ENCODE results near the gene ENC1.

Gene ENC1

GRCh38 chr5:74642543-74642863 is 2.0 kb upstream of the ENC1 start:
- H3K36me3 ChIP-seq (ENCODE audit: insufficient read depth, low read length) = no peaks in the 10 kb centered on the region
- no peaks in the 10 kb centered on the region for H3K9me3 ChIP-seq (ENCODE audit: low read length)
- H3F3A ChIP-seq (ENCODE audit: insufficient read depth, low read length) = no peaks in the 10 kb centered on the region
- H3K4me3 ChIP-seq (ENCODE audit: low read depth, low read length, poor library complexity, severe bottlenecking) = no peak overlapping the region
- no peaks in the 10 kb centered on the region for H4K20me1 ChIP-seq (ENCODE audit: insufficient read depth, low read length)
- no peak overlapping the region for H3K4me2 ChIP-seq (ENCODE audit: low read length)
- TF ChIP-seq EZH2 (IDR thresholded peaks at IDR 0.05; ENCODE audit: borderline replicate concordance, low read length) (no peak), CTCF (IDR thresholded peaks at IDR 0.05; ENCODE audit: low read length) (no peak)
- H2AFZ ChIP-seq (ENCODE audit: low read length) = no peak overlapping the region
- no peaks in the 10 kb centered on the region for H3K27me3 ChIP-seq (ENCODE audit: insufficient read depth, low read length)
- no peaks in the 10 kb centered on the region for H3K79me2 ChIP-seq (ENCODE audit: insufficient read depth, low read length)
- H3K4me1 ChIP-seq (ENCODE audit: insufficient read depth, low read length, severe bottlenecking) = no peaks in the 10 kb centered on the region
- no peak overlapping the region for H3K9ac ChIP-seq (ENCODE audit: low read length)
- H3K9me2 ChIP-seq (ENCODE audit: low read depth, low read length) = no peaks in the 10 kb centered on the region
- H3K27ac ChIP-seq (ENCODE audit: low read depth, low read length, poor library complexity, severe bottlenecking) = no peak overlapping the region

- no peaks in the 10 kb centered on the region for H3K9me3 ChIP-seq (ENCODE audit: low read length)
- H3K4me3 ChIP-seq (ENCODE audit: low read depth, low read length, poor library complexity, severe bottlenecking) = no peak overlapping the region
- no peak overlapping the region for H3K9ac ChIP-seq (ENCODE audit: low read length)
- H3K79me2 ChIP-seq (ENCODE audit: insufficient read depth, low read length) = no peaks in the 10 kb centered on the region
- no peak for TF ChIP-seq EZH2 (IDR thresholded peaks at IDR 0.05; ENCODE audit: borderline replicate concordance, low read length)
- TF ChIP-seq CTCF (IDR thresholded peaks at IDR 0.05; ENCODE audit: low read length) = peak; percentile 22; the same call in 1 of the 2 replicates
- H3K27me3 ChIP-seq (ENCODE audit: insufficient read depth, low read length) = no peaks in the 10 kb centered on the region
- no peak overlapping the region for H3K4me2 ChIP-seq (ENCODE audit: low read length)
- no peaks in the 10 kb centered on the region for H3K9me2 ChIP-seq (ENCODE audit: low read depth, low read length)
- no peaks in the 10 kb centered on the region for H3K4me1 ChIP-seq (ENCODE audit: insufficient read depth, low read length, severe bottlenecking)
- H3F3A ChIP-seq (ENCODE audit: insufficient read depth, low read length) = no peaks in the 10 kb centered on the region
- no peaks in the 10 kb centered on the region for H3K36me3 ChIP-seq (ENCODE audit: insufficient read depth, low read length)
- H2AFZ ChIP-seq (ENCODE audit: low read length) = no peak overlapping the region
- no peak overlapping the region for H3K27ac ChIP-seq (ENCODE audit: low read depth, low read length, poor library complexity, severe bottlenecking)
- no peaks in the 10 kb centered on the region for H4K20me1 ChIP-seq (ENCODE audit: insufficient read depth, low read length)
Observed at GRCh38 chr5:74641735-74642542, 1.4 kb upstream of the ENC1 start.

GRCh38 chr5:74640954-74641734 is 616 bp upstream of the ENC1 start:
- no peak overlapping the region for H3K9ac ChIP-seq (ENCODE audit: low read length)
- H3K27ac ChIP-seq (ENCODE audit: low read depth, low read length, poor library complexity, severe bottlenecking) = no peak overlapping the region
- H3K9me3 ChIP-seq (ENCODE audit: low read length) = no peaks in the 10 kb centered on the region
- H3K4me2 ChIP-seq (ENCODE audit: low read length) = peak overlapping the region; percentile 58
- no peak overlapping the region for H2AFZ ChIP-seq (ENCODE audit: low read length)
- H3F3A ChIP-seq (ENCODE audit: insufficient read depth, low read length) = no peaks in the 10 kb centered on the region
- no peaks in the 10 kb centered on the region for H3K36me3 ChIP-seq (ENCODE audit: insufficient read depth, low read length)
- no peaks in the 10 kb centered on the region for H3K79me2 ChIP-seq (ENCODE audit: insufficient read depth, low read length)
- H3K4me3 ChIP-seq (ENCODE audit: low read depth, low read length, poor library complexity, severe bottlenecking) = peak overlapping the region; percentile 52
- TF ChIP-seq EZH2 (IDR thresholded peaks at IDR 0.05; ENCODE audit: borderline replicate concordance, low read length) = no peak
- no peak for TF ChIP-seq CTCF (IDR thresholded peaks at IDR 0.05; ENCODE audit: low read length)
- H3K4me1 ChIP-seq (ENCODE audit: insufficient read depth, low read length, severe bottlenecking) = no peaks in the 10 kb centered on the region
- H3K9me2 ChIP-seq (ENCODE audit: low read depth, low read length) = no peaks in the 10 kb centered on the region
- H4K20me1 ChIP-seq (ENCODE audit: insufficient read depth, low read length) = no peaks in the 10 kb centered on the region
- no peaks in the 10 kb centered on the region for H3K27me3 ChIP-seq (ENCODE audit: insufficient read depth, low read length)
